B cell (primary cell): ENCODE results near the gene TWIST2. TPM values are rescaled to one million over a fixed set of nuclear protein-coding genes. Genes with fewer than 3 reads are reported as not detected.

ENCODE experiments used
- ATAC-seq: fragments of 200-7000 bp; cut with Tn5 transposase; one replicate; pipeline ENCODE4 v1.10.0; 2021; ENCODE audit warnings: low read depth, mild to moderate bottlenecking, moderate number of reproducible peaks, moderate library complexity
- CTCF ChIA-PET: fragments of 350-600 bp; sonication (Branson Sonifier 250); formaldehyde crosslinking; loops from one replicate; lab custom pipeline; 2021; ENCODE audit warnings: antibody characterized with exemption, inconsistent platforms; lab: Charles Lee
- POLR2A ChIA-PET: fragments of 350-600 bp; sonication (Branson Sonifier 250); formaldehyde crosslinking; loops from one replicate; lab custom pipeline; 2021; ENCODE audit warnings: antibody characterized with exemption; lab: Charles Lee
- DNase-seq: peaks from one replicate; pipeline ENCODE4 v3.0.0; 2013
- H2AFZ ChIP-seq: 2 replicates; pipeline ENCODE4 v1.6.1; 2012; ENCODE audit warnings: mild to moderate bottlenecking, low read depth, low read length; ENCODE audit not compliant: insufficient read depth, poor library complexity, severe bottlenecking
- H3K27ac ChIP-seq, 2 donors: 1 replicate in 1 of 2; 2 replicates in 1 of 2; pipeline ENCODE4 v1.5.1; 2012 to 2013; ENCODE audit warnings: low read length in 2 of 2, mild to moderate bottlenecking in 2 of 2, moderate library complexity in 1 of 2
- H3K27me3 ChIP-seq, 4 experiments: fragments of 200-600 bp in 1 of 4; sonication (generic) in 1 of 4; replicated peaks in 1 of 4; 1 replicate in 2 of 4; 2 replicates in 2 of 4; pipeline versions ENCODE4 v1.6.1 to v1.7.0; 2013 to 2016; ENCODE audit warnings: low read length in 3 of 4, mild to moderate bottlenecking in 2 of 4, mixed read lengths in 1 of 4, moderate library complexity in 1 of 4; ENCODE audit not compliant: insufficient read depth in 4 of 4, control insufficient read depth in 3 of 4; ENCODE audit errors: control extremely low read depth in 1 of 4
- H3K36me3 ChIP-seq, 2 experiments: replicated peaks in 1 of 2; 1 replicate in 1 of 2; 2 replicates in 1 of 2; pipeline versions ENCODE4 v1.6.1 to v1.7.1; 2013; ENCODE audit warnings: low read length in 1 of 2; ENCODE audit not compliant: insufficient read depth in 2 of 2, control insufficient read depth in 1 of 2; ENCODE audit errors: control extremely low read depth in 1 of 2, extremely low read depth in 1 of 2
- H3K4me1 ChIP-seq, 2 donors: fragments of 200-600 bp in 1 of 2; sonication (generic) in 1 of 2; 1 replicate in 1 of 2; 2 replicates in 1 of 2; pipeline versions ENCODE4 v1.5.1 to v1.6.1; 2013 to 2017; ENCODE audit warnings: low read length in 2 of 2; ENCODE audit not compliant: control insufficient read depth in 2 of 2, insufficient read depth in 2 of 2
- H3K4me2 ChIP-seq: replicated peaks from 2 replicates; pipeline ENCODE3; 2012; ENCODE audit warnings: mild to moderate bottlenecking, low read depth, low read length; ENCODE audit not compliant: poor library complexity, severe bottlenecking
- H3K4me3 ChIP-seq, 5 experiments: fragments of 200-600 bp in 1 of 5; sonication (generic) in 1 of 5; 1 replicate in 3 of 5; 2 replicates in 2 of 5; pipeline versions ENCODE4 v1.5.1 to v1.7.0; 2011 to 2016; ENCODE audit warnings: low read length in 4 of 5, mild to moderate bottlenecking in 4 of 5, low read depth in 2 of 5, control low read depth in 1 of 5, moderate library complexity in 1 of 5; ENCODE audit not compliant: insufficient read depth in 1 of 5; ENCODE audit errors: control extremely low read depth in 1 of 5, extremely low read depth in 1 of 5
- H3K79me2 ChIP-seq: fragments of 200-600 bp; sonication (generic); one replicate; pipeline ENCODE4 v1.6.0; 2016; ENCODE audit warnings: low read length; ENCODE audit not compliant: control insufficient read depth, insufficient read depth
- H3K9ac ChIP-seq: fragments of 200-600 bp; sonication (generic); 2 replicates; pipeline ENCODE4 v1.6.1; 2017; ENCODE audit warnings: mild to moderate bottlenecking, low read length, moderate library complexity
- H3K9me3 ChIP-seq, 3 donors: one replicate each; pipeline versions ENCODE4 v1.6.1 to v1.7.1; 2013; ENCODE audit warnings: low read length in 2 of 3; ENCODE audit not compliant: control insufficient read depth in 2 of 3, insufficient read depth in 1 of 3; ENCODE audit errors: control extremely low read depth in 1 of 3
- H4K20me1 ChIP-seq: 2 replicates; pipeline ENCODE4 v1.6.0; 2012; ENCODE audit warnings: mild to moderate bottlenecking, low read length; ENCODE audit not compliant: insufficient read depth, control insufficient read depth, poor library complexity, severe bottlenecking
- H3K27ac Mint-ChIP-seq: one replicate; pipeline ENCODE4 v1.8.0; 2021; ENCODE audit warnings: mixed read lengths
- H3K27me3 Mint-ChIP-seq: one replicate; pipeline ENCODE4 v1.8.0; 2021; ENCODE audit warnings: mixed read lengths
- H3K4me1 Mint-ChIP-seq: one replicate; pipeline ENCODE4 v1.8.0; 2021; ENCODE audit warnings: mixed read lengths
- H3K4me3 Mint-ChIP-seq: one replicate; pipeline ENCODE4 v1.8.0; 2021; ENCODE audit warnings: mixed read lengths
- H3K9me3 Mint-ChIP-seq: one replicate; pipeline ENCODE4 v1.8.0; 2022; ENCODE audit warnings: mixed read lengths; ENCODE audit not compliant: insufficient read depth
- EZH2 ChIP-seq: IDR thresholded peaks from 2 replicates; pipeline ENCODE4 v1.6.1; 2012; ENCODE audit warnings: borderline replicate concordance, low read depth, mild to moderate bottlenecking, moderate library complexity, low read length; ENCODE audit not compliant: insufficient read depth, poor library complexity, severe bottlenecking
- WGBS: methylation state at CpG from one replicate; pipeline ENCODE4 v1.1.5; 2013; ENCODE audit warnings: missing lambda C conversion rate; ENCODE audit not compliant: insufficient coverage; 5-methylcytosine and 5-hydroxymethylcytosine counted together
- intact Hi-C: fragments of 100-400 bp; cut with micrococcal nuclease; formaldehyde crosslinking; loops from one replicate; pipeline ENCODE4 v1.10.0; 2022
- polyA plus RNA-seq: library from polyadenylated mRNA; depleted of rRNA; stranded (reverse); fragments of >200 nt; gene quantifications from 2 replicates; pipeline ENCODE4 v1.2.3, GENCODE V29; 2012
- total RNA-seq, 2 donors: library from RNA; stranded (reverse); fragments of 120-200 nt in 1 of 2; gene quantifications; 1 replicate in 1 of 2; 2 replicates in 1 of 2; pipeline versions ENCODE4 v1.2.3 to v1.2.4, GENCODE V29; 2013 to 2022
- TF ChIP-seq, protein P1 (sequence below): fragments of 200-600 bp; IDR thresholded peaks from one replicate; pipeline ENCODE4 v1.8.0; 2022; ENCODE audit warnings: antibody characterized with exemption, mild to moderate bottlenecking

Gene TWIST2
- total and polyA plus RNA-seq, 2 donors (not counting 1 experiment from before 2014, with no cell fraction given) = 0.07 TPM; not detected in 1

DNA sequence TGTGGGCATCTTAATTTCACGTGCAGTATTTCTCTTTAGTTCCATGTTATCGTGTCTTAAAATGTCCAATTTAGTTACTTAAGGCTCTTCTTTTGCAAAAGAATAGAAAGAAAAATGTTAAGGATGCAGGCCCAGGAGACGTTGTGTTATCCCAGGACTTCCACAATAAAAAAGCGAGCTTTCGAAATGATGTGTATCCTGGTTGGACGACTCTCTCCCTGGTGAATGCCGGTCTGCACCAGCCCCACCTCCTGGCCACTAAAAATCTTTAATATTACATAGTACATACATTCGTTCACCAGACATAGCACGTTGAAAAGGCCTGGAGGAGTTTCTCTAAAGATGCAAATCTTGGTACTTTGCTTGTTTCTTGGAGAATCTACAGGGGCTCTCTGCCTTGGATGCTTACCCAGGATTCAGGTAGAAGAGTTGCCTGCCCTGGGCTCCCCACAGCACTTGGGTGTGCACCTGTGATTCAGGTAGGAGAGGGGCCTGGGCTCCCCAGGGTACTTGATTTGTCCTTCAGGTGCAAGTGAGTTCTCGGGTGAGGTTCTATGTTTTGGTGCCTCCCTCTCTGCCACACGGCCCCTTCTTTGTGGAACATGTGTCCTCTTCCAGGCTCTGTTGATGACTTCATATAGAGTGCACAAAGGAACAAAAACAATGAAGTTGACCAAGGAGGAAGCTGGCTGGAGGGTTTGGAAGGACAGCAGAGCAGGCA is 26.6 kb downstream of the TWIST2 start:
- H3K27ac Mint-ChIP-seq = no peak overlapping the region
- H3K9me3 Mint-ChIP-seq = no peaks in the 10 kb centered on the region
- CTCF ChIA-PET = no interaction called here
- no peak for ATAC-seq
- Histone ChIP-seq H3K36me3 (no peaks in the 10 kb centered on the region), H3K4me2 (no peak overlapping the region), H3K4me1 (no peaks in the 10 kb centered on the region), H4K20me1 (no peaks in the 10 kb centered on the region), H3K9me3 (peaks cover 0 to 14% (median 0%) of the 10 kb centered on the region in 3 donors), H3K9ac (no peak overlapping the region), H3K27ac (no peak overlapping the region), H3K27me3 (no peaks in the 10 kb centered on the region), H3K4me3 (no peak overlapping the region), H2AFZ (no peak overlapping the region), H3K79me2 (no peaks in the 10 kb centered on the region)
- H3K4me1 Mint-ChIP-seq = no peaks in the 10 kb centered on the region
- no peak overlapping the region for H3K4me3 Mint-ChIP-seq
- 87% methylated on average over 7 of the region's 11 CpGs for WGBS
- intact Hi-C loops = no loop called here
- POLR2A ChIA-PET = no interaction called here
- TF ChIP-seq, protein P1, sequence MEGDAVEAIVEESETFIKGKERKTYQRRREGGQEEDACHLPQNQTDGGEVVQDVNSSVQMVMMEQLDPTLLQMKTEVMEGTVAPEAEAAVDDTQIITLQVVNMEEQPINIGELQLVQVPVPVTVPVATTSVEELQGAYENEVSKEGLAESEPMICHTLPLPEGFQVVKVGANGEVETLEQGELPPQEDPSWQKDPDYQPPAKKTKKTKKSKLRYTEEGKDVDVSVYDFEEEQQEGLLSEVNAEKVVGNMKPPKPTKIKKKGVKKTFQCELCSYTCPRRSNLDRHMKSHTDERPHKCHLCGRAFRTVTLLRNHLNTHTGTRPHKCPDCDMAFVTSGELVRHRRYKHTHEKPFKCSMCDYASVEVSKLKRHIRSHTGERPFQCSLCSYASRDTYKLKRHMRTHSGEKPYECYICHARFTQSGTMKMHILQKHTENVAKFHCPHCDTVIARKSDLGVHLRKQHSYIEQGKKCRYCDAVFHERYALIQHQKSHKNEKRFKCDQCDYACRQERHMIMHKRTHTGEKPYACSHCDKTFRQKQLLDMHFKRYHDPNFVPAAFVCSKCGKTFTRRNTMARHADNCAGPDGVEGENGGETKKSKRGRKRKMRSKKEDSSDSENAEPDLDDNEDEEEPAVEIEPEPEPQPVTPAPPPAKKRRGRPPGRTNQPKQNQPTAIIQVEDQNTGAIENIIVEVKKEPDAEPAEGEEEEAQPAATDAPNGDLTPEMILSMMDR = no peak
- no peak for TF ChIP-seq EZH2
- no peak for DNase-seq
- H3K27me3 Mint-ChIP-seq = peaks cover 8% of the 10 kb centered on the region

DNA sequence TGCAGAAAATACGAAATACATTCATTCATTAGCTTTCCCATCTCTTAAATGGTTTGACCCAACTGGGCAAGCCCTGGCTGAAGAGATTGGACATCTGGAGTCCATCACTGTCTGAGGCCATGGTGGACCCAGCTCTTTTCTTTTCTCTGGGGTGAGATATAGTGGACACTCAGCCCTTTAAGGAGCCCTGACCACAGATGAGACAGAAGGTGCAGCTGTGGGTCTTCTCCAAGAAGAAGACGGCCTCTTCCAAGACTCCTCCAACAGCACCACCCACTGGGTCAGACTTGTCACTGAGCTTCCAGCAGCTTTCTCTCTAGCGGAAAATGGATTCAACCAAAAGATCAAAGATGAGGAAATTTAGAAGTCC is 27.2 kb downstream of the TWIST2 start:
- no peak overlapping the region for H3K4me3 Mint-ChIP-seq
- no peaks in the 10 kb centered on the region for H3K9me3 Mint-ChIP-seq
- DNase-seq (no peak), ATAC-seq (no peak)
- Histone ChIP-seq H3K27me3 (no peaks in the 10 kb centered on the region), H4K20me1 (no peaks in the 10 kb centered on the region), H3K79me2 (no peaks in the 10 kb centered on the region), H3K4me2 (no peak overlapping the region), H3K9ac (no peak overlapping the region), H3K4me1 (no peaks in the 10 kb centered on the region), H3K4me3 (no peak overlapping the region), H3K36me3 (no peaks in the 10 kb centered on the region), H3K9me3 (peaks cover 0 to 16% (median 0%) of the 10 kb centered on the region in 3 donors), H3K27ac (no peak overlapping the region), H2AFZ (no peak overlapping the region)
- ChIA-PET POLR2A (no interaction called here), CTCF (no interaction called here)
- H3K27me3 Mint-ChIP-seq = peaks cover 8% of the 10 kb centered on the region
- intact Hi-C loops = no loop called here
- no peaks in the 10 kb centered on the region for H3K4me1 Mint-ChIP-seq
- 90% methylated on average over 2 of the region's 3 CpGs for WGBS
- no peak for TF ChIP-seq EZH2
- TF ChIP-seq, protein P1 = no peak
- no peak overlapping the region for H3K27ac Mint-ChIP-seq
